GM12873 (cell line): ENCODE data around the gene ARRB1.

ENCODE experiments used
- CTCF ChIP-seq: IDR thresholded peaks from 2 replicates; pipeline ENCODE4 v1.5.1; 2012; ENCODE audit warnings: low read depth, mild to moderate bottlenecking, moderate library complexity, low read length, control low read depth; ENCODE audit not compliant: insufficient read depth; ENCODE audit errors: missing control alignments

The ARRB1 gene

DNA sequence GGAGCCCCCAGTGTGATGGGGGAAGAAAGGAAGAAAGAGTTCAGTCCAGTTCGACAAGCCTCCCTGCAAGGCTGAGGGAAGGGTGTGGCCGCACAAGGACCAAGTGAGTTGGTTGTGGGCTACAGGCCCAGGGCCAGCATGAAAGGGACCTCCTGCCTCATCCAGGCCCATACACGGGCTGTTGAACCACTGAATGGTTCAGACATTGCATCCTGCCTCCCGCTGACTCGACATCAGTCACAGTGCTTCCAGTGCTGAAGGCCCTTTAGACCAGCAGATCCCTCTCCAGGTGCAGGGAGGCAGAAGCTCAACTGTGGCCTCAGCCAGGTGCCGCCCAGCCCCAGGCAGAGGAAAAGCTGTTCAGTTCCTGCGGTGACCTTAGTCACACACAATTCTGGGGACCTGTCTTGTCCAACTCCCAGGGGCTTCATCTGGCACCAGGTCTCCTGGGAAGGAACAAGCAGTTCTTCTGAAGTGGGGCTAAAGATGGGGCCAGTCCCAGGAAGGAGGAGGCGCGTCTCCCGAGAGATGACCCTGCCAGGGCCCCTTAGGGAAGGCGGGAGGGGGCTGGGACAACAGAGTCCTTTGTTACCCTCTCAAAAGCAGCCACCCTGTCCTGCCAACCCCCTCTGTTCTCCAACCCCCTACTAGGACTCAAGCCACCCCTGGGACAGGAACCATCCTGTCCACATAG lies 6.6 kb downstream of the ARRB1 start:
- TF ChIP-seq CTCF, result no peak

DNA sequence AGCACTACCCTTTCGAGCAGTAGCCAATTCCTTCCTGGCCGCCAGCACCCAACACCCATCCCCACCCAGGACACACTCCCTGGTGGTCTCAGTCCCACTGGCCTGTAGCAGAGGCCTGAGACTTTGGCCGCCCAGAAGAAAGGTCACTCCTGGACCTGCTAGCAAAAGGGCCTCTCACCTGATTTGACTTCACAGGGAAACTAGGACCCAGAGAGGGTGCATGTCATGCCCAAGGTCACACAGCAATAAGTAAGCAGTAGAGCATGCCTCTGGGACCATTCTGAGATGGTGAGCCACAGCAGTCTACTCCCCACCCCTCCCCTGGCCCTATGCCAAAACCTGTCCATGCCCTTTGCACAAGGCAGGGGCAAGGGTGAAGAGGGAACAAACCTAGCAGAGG lies 7.3 kb downstream of the ARRB1 start:
- TF ChIP-seq CTCF, result no peak

- no peak for TF ChIP-seq CTCF
Measured at GRCh38 chr11:75342966-75343870, 8.2 kb downstream of the ARRB1 start.

GRCh38 chr11:75342231-75342918 lies 9.1 kb downstream of the ARRB1 start:
- TF ChIP-seq CTCF, result no peak

GRCh38 chr11:75341612-75342011 lies 9.8 kb downstream of the ARRB1 start:
- no peak for TF ChIP-seq CTCF

DNA sequence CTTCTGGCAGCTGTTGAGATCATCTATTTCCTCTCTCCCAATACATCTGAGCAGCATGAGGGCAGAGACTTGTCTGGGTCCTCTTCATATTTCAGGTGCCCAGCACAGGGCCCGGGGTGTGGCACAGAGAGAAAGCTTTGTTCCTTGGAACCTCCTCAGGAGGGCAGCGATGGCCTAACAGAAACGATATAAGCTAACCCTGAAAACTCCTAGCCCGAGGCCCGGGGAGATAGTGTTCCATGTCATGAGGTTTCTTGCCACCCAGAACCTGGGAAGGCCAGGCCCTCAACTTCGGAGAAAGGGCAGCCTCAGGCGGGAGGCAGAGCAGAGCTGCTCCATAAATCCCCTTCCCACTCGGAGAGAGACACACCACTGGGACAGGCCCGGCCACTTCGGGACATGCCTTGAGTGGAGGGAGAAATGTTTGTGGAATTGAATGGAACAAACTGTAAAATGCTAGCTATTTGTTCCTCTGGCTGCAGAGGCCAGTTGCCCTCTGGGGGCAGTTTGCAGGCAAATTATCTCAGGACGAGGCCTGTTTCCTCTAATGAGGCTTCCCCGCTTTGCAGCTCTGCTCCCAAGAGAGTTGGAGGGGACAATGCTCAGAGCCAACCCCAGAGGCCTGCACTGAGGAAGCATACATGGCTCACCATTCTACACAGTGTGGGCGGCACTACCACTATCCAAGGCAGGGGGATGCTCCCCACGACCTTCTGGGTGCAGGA lies 11.6 kb downstream of the ARRB1 start:
- TF ChIP-seq CTCF, result peak; percentile 3
